ENCODE data around the gene VAT1L. TPM values are rescaled to one million over a fixed set of nuclear protein-coding genes. Genes with fewer than 3 reads are reported as not detected.

Gene VAT1L
- total RNA-seq, 1 donor from 2014 or later: 0.32 TPM

- Histone ChIP-seq H3K36me3 (no peaks in the 10 kb centered on the region), H3K4me1 (no peaks in the 10 kb centered on the region), H3K27me3 (peaks cover 5% of the 10 kb centered on the region), H3K9me3 (no peaks in the 10 kb centered on the region), H3K4me3 (no peak overlapping the region), H3K27ac (no peak overlapping the region)
- intact Hi-C loops (cut with DNase I): no loop called here
- ATAC-seq: no peak
- no peak for DNase-seq
- TF ChIP-seq CTCF (IDR thresholded peaks at IDR 0.05): no peak
These were observed 12.2 kb upstream of the VAT1L start for GRCh38 chr16:77775911-77776909.

GRCh38 chr16:77777745-77778144, 10.6 kb upstream of the VAT1L start:
- ATAC-seq (no peak), DNase-seq (no peak)
- Histone ChIP-seq H3K36me3 (no peaks in the 10 kb centered on the region), H3K27me3 (peaks cover 5% of the 10 kb centered on the region), H3K4me3 (no peak overlapping the region), H3K27ac (no peak overlapping the region), H3K9me3 (no peaks in the 10 kb centered on the region), H3K4me1 (no peaks in the 10 kb centered on the region)
- no peak for TF ChIP-seq CTCF (IDR thresholded peaks at IDR 0.05)
- intact Hi-C loops (cut with DNase I): no loop called here

GRCh38 chr16:77780378-77780837, 8.0 kb upstream of the VAT1L start:
- Histone ChIP-seq H3K27ac (no peak overlapping the region), H3K4me1 (no peaks in the 10 kb centered on the region), H3K9me3 (no peaks in the 10 kb centered on the region), H3K4me3 (no peak overlapping the region), H3K36me3 (no peaks in the 10 kb centered on the region), H3K27me3 (no peaks in the 10 kb centered on the region)
- ATAC-seq: peak; percentile 44
- no peak for DNase-seq
- intact Hi-C loops (cut with DNase I): no loop called here
- TF ChIP-seq CTCF (IDR thresholded peaks at IDR 0.05): no peak

GRCh38 chr16:77781091-77781490, 7.3 kb upstream of the VAT1L start:
- Histone ChIP-seq H3K27ac (no peak overlapping the region), H3K36me3 (no peaks in the 10 kb centered on the region), H3K4me1 (no peaks in the 10 kb centered on the region), H3K4me3 (no peak overlapping the region), H3K27me3 (no peaks in the 10 kb centered on the region), H3K9me3 (no peaks in the 10 kb centered on the region)
- ATAC-seq (no peak), DNase-seq (no peak)
- intact Hi-C loops (cut with DNase I): no loop called here
- TF ChIP-seq CTCF (IDR thresholded peaks at IDR 0.05): no peak

- intact Hi-C loops (cut with DNase I): no loop called here
- Histone ChIP-seq H3K27me3 (peaks cover 16% of the 10 kb centered on the region), H3K4me3 (no peak overlapping the region), H3K9me3 (no peaks in the 10 kb centered on the region), H3K36me3 (no peaks in the 10 kb centered on the region), H3K27ac (no peak overlapping the region), H3K4me1 (no peaks in the 10 kb centered on the region)
- ATAC-seq (peak; percentile 81), DNase-seq (no peak)
- peak; percentile 40 for TF ChIP-seq CTCF (IDR thresholded peaks at IDR 0.05)
These were observed 5.7 kb upstream of the VAT1L start for GRCh38 chr16:77782694-77783093.
